Measurements from ENCODE around the gene TTLL11.

DNA sequence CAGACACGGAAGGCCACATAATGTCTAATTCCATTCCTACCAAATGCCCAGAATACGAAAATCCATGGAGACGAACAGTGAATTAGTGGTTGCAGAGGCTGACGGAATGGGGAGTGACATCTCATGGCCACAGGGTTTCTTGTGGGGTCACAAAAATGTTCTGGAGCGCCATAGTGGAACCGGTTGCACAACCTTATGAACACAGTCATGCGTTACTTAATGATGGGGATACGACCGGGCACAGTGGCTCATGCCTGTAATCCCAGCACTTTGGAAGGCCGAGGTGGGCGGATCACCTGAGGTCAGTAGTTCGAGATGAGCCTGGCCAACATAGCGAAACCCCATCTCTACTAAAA, 26.0 kb upstream of the TTLL11 start:
- TF ChIP-seq, protein P1, sequence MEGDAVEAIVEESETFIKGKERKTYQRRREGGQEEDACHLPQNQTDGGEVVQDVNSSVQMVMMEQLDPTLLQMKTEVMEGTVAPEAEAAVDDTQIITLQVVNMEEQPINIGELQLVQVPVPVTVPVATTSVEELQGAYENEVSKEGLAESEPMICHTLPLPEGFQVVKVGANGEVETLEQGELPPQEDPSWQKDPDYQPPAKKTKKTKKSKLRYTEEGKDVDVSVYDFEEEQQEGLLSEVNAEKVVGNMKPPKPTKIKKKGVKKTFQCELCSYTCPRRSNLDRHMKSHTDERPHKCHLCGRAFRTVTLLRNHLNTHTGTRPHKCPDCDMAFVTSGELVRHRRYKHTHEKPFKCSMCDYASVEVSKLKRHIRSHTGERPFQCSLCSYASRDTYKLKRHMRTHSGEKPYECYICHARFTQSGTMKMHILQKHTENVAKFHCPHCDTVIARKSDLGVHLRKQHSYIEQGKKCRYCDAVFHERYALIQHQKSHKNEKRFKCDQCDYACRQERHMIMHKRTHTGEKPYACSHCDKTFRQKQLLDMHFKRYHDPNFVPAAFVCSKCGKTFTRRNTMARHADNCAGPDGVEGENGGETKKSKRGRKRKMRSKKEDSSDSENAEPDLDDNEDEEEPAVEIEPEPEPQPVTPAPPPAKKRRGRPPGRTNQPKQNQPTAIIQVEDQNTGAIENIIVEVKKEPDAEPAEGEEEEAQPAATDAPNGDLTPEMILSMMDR (conservative IDR thresholded peaks at IDR 0.05): no peak
- no peak for TF ChIP-seq EZH2 (IDR thresholded peaks at IDR 0.05; ENCODE audit: low read depth)

Data from PC-9 (cell line).